Measurements from ENCODE around the gene PEX26. TPM values are rescaled to one million over a fixed set of nuclear protein-coding genes. Genes with fewer than 3 reads are reported as not detected.
"Not testable (repeated sequence)": the region's sequence is repeated elsewhere in the genome, so short reads cannot be mapped to it uniquely, and the experiment has no call there.

The PEX26 gene
- total RNA-seq, 6 experiments from 2014 or later = 22.7 to 42.5 (median 25.0) TPM

DNA sequence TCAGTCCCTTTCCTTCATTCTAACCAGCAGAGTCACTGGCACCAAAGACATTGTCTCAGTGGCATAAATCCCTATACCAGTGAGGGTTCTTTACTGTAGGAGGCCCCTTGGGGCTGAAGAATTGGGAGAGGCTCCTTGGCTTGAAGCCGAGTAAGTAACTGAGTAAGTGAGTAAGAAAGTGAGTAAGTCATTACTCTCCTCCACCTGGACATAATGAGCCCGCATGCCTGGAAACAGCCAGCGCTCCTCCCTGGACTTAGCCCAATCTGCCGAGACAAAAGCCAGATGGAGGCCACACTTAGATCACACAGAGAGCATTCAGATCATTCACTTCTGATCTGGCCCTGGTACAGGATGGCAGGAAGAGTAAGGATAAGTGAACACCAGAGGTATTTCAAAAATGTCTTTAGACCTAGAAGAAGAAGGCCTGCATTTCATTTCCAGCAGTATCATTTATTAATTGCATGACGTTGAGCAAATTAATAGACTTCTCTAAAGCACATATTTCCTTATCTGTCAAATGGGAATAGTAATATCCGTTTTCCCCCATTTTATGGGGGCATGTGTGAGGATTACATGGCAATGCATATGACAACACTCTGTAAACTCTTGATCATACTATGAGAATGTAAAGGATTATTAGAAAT is 45.2 kb upstream of the PEX26 start:
- Histone ChIP-seq H3K4me3 (no peak overlapping the region), H3K27ac (no peak overlapping the region), H3K9me3 (no peaks in the 10 kb centered on the region), H3K36me3 (no peaks in the 10 kb centered on the region), H3K27me3 (no peaks in the 10 kb centered on the region), H3K4me1 (peaks cover 0 to 5% (median 2%) of the 10 kb centered on the region in 4 donors)
- DNase-seq = no peak
- WGBS (ENCODE audit: insufficient coverage, low coverage, low lambda C conversion rate, missing lambda C conversion rate) = 75% methylated on average over 2 of the region's 6 CpGs
- intact Hi-C loops (cut with DNase I) = no loop called here
- no peak for TF ChIP-seq POLR2A (IDR thresholded peaks at IDR 0.05)
- TF ChIP-seq, protein P1, sequence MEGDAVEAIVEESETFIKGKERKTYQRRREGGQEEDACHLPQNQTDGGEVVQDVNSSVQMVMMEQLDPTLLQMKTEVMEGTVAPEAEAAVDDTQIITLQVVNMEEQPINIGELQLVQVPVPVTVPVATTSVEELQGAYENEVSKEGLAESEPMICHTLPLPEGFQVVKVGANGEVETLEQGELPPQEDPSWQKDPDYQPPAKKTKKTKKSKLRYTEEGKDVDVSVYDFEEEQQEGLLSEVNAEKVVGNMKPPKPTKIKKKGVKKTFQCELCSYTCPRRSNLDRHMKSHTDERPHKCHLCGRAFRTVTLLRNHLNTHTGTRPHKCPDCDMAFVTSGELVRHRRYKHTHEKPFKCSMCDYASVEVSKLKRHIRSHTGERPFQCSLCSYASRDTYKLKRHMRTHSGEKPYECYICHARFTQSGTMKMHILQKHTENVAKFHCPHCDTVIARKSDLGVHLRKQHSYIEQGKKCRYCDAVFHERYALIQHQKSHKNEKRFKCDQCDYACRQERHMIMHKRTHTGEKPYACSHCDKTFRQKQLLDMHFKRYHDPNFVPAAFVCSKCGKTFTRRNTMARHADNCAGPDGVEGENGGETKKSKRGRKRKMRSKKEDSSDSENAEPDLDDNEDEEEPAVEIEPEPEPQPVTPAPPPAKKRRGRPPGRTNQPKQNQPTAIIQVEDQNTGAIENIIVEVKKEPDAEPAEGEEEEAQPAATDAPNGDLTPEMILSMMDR (IDR thresholded peaks at IDR 0.05) = no peak
- ATAC-seq = no peak

DNA sequence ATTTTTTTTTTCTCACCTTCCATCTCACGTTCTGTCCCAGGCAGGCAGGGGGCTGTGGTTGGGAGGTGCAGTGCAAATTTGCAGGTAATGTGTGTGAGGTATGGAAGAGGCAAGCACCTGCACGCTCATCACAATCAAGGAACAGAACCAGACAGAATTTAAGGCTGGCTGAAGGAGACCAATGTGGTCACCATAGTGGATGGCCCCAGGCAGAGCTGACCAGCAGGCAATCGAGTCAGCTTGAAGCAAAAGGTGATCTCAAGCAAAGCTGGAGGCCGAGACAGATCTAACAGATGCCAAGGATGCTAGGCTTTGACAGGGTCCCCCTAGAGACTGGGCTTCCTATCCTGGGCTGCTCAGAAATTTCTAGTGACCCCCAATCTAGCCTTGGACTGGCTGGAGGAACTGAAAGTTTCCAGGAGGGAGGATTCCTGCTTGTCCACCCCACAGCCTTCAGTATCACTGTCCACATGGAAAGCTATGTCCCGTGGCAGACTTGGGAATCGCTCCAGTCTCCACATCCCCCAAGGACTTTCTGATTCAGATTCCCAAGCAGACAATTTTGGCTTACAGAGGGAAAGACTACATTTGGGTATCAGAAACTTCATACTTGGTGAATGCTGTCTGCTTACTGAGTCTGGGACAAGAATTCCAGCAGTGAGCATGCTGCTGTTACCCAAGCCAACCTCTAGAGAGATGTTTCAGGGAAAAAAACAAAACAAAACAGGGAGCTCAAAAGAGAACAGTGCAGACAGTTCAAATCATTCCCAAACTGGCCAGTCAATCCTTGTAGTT is 44.4 kb upstream of the PEX26 start:
- TF ChIP-seq, protein P1 (IDR thresholded peaks at IDR 0.05) = no peak
- TF ChIP-seq POLR2A (IDR thresholded peaks at IDR 0.05) = no peak
- ATAC-seq = no peak
- H3K27me3 ChIP-seq = no peaks in the 10 kb centered on the region
- WGBS (ENCODE audit: insufficient coverage, low coverage, low lambda C conversion rate, missing lambda C conversion rate) = 86% methylated on average over 6 of the region's 6 CpGs
- no peak overlapping the region for H3K27ac ChIP-seq
- intact Hi-C loops (cut with DNase I) = no loop called here
- peaks cover 0 to 5% (median 2%) of the 10 kb centered on the region in 4 donors for H3K4me1 ChIP-seq
- no peak overlapping the region for H3K4me3 ChIP-seq
- no peaks in the 10 kb centered on the region for H3K9me3 ChIP-seq
- no peak for DNase-seq
- H3K36me3 ChIP-seq = no peaks in the 10 kb centered on the region

DNA sequence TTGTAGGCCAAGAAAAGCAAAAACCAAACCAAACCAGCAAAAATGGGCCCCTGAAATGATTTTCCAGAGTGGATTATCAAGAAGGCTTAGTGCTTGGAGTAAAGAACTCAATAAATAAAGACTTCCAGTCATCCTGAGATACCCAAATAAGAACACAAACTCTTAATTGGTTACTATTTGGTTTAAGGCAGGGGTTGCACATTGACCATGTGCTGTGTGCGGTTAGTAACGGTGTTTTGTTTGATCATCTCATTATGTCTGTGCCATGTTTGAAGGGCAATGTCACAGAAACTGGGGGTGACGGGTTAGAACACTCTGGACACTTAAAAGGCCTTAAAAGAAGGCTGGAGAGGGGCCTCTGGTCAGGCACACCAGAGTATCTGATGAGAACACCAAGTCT is 43.7 kb upstream of the PEX26 start:
- TF ChIP-seq, protein P1 (IDR thresholded peaks at IDR 0.05) = no peak
- TF ChIP-seq POLR2A (IDR thresholded peaks at IDR 0.05) = no peak
- ATAC-seq = no peak
- Histone ChIP-seq H3K27ac (no peak overlapping the region), H3K4me3 (no peak overlapping the region), H3K27me3 (no peaks in the 10 kb centered on the region), H3K4me1 (peaks cover 0 to 5% (median 2%) of the 10 kb centered on the region in 4 donors), H3K9me3 (no peaks in the 10 kb centered on the region), H3K36me3 (no peaks in the 10 kb centered on the region)
- DNase-seq = no peak
- intact Hi-C loops (cut with DNase I) = no loop called here
- WGBS (ENCODE audit: insufficient coverage, low coverage, low lambda C conversion rate, missing lambda C conversion rate) = 58% methylated on average over 3 of the region's 3 CpGs

DNA sequence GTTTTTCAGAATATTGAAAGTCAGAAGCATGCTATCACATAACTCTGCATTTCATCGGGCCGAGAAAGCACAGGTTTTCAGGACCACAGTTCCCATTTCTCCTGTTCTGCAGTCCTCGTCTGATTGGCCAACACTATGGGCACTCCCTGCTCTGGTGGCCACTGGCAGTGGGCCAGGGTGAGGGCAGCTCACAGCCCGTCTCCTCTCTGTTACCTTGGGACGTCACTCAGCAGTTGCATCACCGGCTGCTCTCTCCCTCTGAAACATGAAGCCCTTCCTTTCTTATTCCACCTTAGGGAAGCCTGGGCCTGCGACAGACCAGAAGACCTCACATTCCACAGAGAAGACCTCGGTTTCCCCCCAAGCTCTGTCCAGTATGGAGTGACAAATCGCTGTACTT is 42.0 kb upstream of the PEX26 start:
- no peak for TF ChIP-seq POLR2A (IDR thresholded peaks at IDR 0.05)
- TF ChIP-seq, protein P1 (IDR thresholded peaks at IDR 0.05) = no peak
- ATAC-seq (peak; percentile 88 to 93 (median 93)), DNase-seq (peak; percentile 90 to 93 (median 92))
- intact Hi-C loops (cut with DNase I) = no loop called here
- no peak overlapping the region for H3K4me3 ChIP-seq
- 37% methylated on average over 6 of the region's 9 CpGs for WGBS (ENCODE audit: insufficient coverage, low coverage, low lambda C conversion rate, missing lambda C conversion rate)
- no peaks in the 10 kb centered on the region for H3K36me3 ChIP-seq
- H3K9me3 ChIP-seq = no peaks in the 10 kb centered on the region
- H3K4me1 ChIP-seq = peaks cover 0 to 12% (median 3%) of the 10 kb centered on the region in 4 donors
- no peaks in the 10 kb centered on the region for H3K27me3 ChIP-seq
- H3K27ac ChIP-seq = peak overlapping the region in 1 of 3 donors; percentile 26

DNA sequence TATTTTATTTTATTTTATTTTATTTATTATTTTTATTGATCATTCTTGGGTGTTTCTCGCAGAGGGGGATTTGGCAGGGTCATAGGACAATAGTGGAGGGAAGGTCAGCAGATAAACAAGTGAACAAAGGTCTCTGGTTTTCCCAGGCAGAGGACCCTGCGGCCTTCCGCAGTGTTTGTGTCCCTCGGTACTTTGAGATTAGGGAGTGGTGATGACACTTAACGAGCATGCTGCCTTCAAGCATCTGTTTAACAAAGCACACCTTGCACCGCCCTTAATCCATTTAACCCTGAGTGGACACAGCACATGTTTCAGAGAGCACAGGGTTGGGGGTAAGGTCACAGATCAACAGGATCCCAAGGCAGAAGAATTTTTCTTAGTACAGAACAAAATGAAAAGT is 36.9 kb upstream of the PEX26 start:
- peak overlapping the region in 2 of 3 donors; percentile 6 to 22 for H3K27ac ChIP-seq
- H3K4me1 ChIP-seq = peaks cover 2 to 39% (median 18%) of the 10 kb centered on the region in 4 donors
- H3K27me3 ChIP-seq; H3K9me3 ChIP-seq; H3K36me3 ChIP-seq; ATAC-seq; intact Hi-C loops (cut with DNase I); DNase-seq; H3K4me3 ChIP-seq: not testable (repeated sequence)
- WGBS (ENCODE audit: insufficient coverage, low coverage, low lambda C conversion rate, missing lambda C conversion rate) = 37% methylated on average over 5 of the region's 6 CpGs

All from right lobe of liver (tissue), 6 donors.